Activated CD8-positive, alpha-beta memory T cell treated with anti-CD3 and anti-CD28 coated beads for 1 hour (primary cell): ENCODE data around the gene SESTD1.
A peak's percentile ranks its signal among the peaks of the same experiment; 100 is the strongest.
"Not testable (repeated sequence)": the region's sequence is repeated elsewhere in the genome, so short reads cannot be mapped to it uniquely, and the experiment has no call there.

Source experiments
- DNase-seq, 2 donors: peaks; one replicate each; pipeline ENCODE4 v3.0.0-alpha.2; 2020; ENCODE audit warnings: low read depth in 1 of 2; ENCODE audit errors: extremely low read depth in 1 of 2

SESTD1 gene

GRCh38 chr2:179239838-179240237, 24.8 kb downstream of the SESTD1 start:
- no peak for DNase-seq

- no peak for DNase-seq
Observed at GRCh38 chr2:179239195-179239594, 25.4 kb downstream of the SESTD1 start.

- no peak for DNase-seq
Observed at GRCh38 chr2:179238027-179238426, 26.6 kb downstream of the SESTD1 start.

- no peak for DNase-seq
Observed at GRCh38 chr2:179237209-179237946, 27.3 kb downstream of the SESTD1 start.

GRCh38 chr2:179235463-179236108, 29.0 kb downstream of the SESTD1 start:
- DNase-seq = no peak

- no peak for DNase-seq
Observed at GRCh38 chr2:179234658-179235240, 29.9 kb downstream of the SESTD1 start.

- no peak for DNase-seq
Observed at GRCh38 chr2:179233626-179234430, 30.8 kb downstream of the SESTD1 start.

- no peak for DNase-seq
Observed at GRCh38 chr2:179233083-179233490, 31.5 kb downstream of the SESTD1 start.

GRCh38 chr2:179226961-179227259, 37.7 kb downstream of the SESTD1 start:
- no peak for DNase-seq

- no peak for DNase-seq
Observed at GRCh38 chr2:179226203-179226960, 38.2 kb downstream of the SESTD1 start.

GRCh38 chr2:179224361-179224760, 40.3 kb downstream of the SESTD1 start:
- DNase-seq = no peak

- no peak for DNase-seq
Observed at GRCh38 chr2:179222076-179222475, 42.6 kb downstream of the SESTD1 start.

GRCh38 chr2:179218848-179219594, 45.6 kb downstream of the SESTD1 start:
- peak in 1 of 2 donors; percentile 11 for DNase-seq

GRCh38 chr2:179214671-179215070, 50.0 kb downstream of the SESTD1 start:
- not testable (repeated sequence) for DNase-seq

GRCh38 chr2:179211355-179211754, 53.3 kb downstream of the SESTD1 start:
- no peak for DNase-seq

- DNase-seq = not testable (repeated sequence)
Observed at GRCh38 chr2:179208277-179208676, 56.4 kb downstream of the SESTD1 start.

GRCh38 chr2:179207047-179207446, 57.6 kb downstream of the SESTD1 start:
- DNase-seq = no peak

- no peak for DNase-seq
Observed at GRCh38 chr2:179201869-179202268, 62.8 kb downstream of the SESTD1 start.

GRCh38 chr2:179195926-179196590, 68.6 kb downstream of the SESTD1 start:
- not testable (repeated sequence) for DNase-seq
